Occipital lobe (tissue), 2 donors: Measurements from ENCODE around the gene PCDH9. TPM values are rescaled to one million over a fixed set of nuclear protein-coding genes. Genes with fewer than 3 reads are reported as not detected.

Experiments
- DNase-seq: peaks from one replicate; lab custom pipeline; 2025; lab: John Stamatoyannopoulos, UW
- total RNA-seq: library from RNA; depleted of rRNA; stranded (reverse); fragments of >200 nt; gene quantifications from one replicate; pipeline ENCODE4 v1.2.3, GENCODE V29; 2014

Gene PCDH9
- total RNA-seq, 1 donor from 2014 or later, result 113 TPM

- DNase-seq, result no peak
Observed at GRCh38 chr13:66534561-66534960, 695.6 kb downstream of the PCDH9 start.

- DNase-seq, result no peak
Observed at GRCh38 chr13:66532845-66533244, 697.3 kb downstream of the PCDH9 start.

GRCh38 chr13:66532146-66532545 lies 698.0 kb downstream of the PCDH9 start:
- no peak for DNase-seq

- no peak for DNase-seq
Observed at GRCh38 chr13:66530686-66531085, 699.5 kb downstream of the PCDH9 start.

- no peak for DNase-seq
Observed at GRCh38 chr13:66530158-66530557, 700.0 kb downstream of the PCDH9 start.

GRCh38 chr13:66528944-66529576 lies 701.1 kb downstream of the PCDH9 start:
- no peak for DNase-seq

GRCh38 chr13:66528180-66528579 lies 702.0 kb downstream of the PCDH9 start:
- no peak for DNase-seq

- DNase-seq, result no peak
Observed at GRCh38 chr13:66520511-66521355, 709.4 kb downstream of the PCDH9 start.

DNA sequence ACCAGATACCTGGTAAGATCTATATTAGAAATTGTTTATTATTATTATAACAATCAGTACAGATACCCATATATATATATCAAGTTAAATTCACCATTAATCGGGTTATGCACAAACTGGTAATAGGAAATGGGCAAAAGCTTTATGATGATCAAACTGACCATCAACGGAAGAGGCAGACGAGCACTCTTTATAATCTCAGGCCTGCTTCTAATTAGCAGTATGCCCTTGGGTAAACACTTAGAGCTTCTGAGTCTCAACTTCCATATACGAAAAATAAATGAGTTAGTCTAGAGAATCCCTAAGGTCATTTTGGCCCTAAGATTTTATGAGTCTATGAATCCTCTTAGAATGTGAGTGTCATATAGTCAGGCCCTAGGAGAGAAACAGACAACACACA lies 710.9 kb downstream of the PCDH9 start:
- no peak for DNase-seq

GRCh38 chr13:66518068-66518467 lies 712.1 kb downstream of the PCDH9 start:
- no peak for DNase-seq

DNA sequence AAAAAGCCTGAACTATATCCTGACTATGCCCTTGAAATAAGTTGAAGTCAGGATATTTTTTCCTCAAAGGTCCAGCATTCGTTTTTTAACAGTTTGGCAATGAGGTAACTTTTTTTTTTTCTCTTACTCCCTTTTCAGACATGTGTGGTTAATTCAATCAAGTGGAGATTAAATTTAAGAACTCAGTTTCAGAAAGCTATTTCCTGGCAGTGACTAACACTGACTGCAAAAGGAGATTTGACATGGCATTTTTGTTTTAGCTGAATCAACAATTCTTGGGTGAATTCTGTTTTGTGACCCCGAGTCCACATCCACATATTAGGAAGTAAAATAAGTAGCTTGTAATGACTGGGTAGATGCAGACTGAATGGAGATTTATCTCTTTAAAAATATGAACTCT lies 716.4 kb downstream of the PCDH9 start:
- DNase-seq, result no peak

DNA sequence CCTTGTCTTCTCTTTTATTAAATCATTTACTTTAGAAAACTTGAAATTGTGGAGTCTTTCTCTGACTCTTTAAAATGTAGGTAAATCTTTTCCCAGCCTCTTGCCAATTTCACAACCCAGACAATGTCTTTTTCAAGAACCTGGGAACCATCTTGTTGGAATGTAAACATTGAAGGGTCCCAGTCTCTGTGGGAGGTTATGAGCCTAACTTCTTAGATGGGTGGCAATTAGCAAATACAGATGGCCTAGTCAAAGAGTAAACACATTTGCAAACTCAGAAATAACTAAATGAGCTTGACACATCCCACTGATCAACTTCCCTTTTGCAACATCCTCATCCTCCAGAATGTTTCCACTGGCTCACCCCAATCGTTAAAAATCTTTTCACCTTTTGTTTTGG lies 721.0 kb downstream of the PCDH9 start:
- DNase-seq, result no peak

DNA sequence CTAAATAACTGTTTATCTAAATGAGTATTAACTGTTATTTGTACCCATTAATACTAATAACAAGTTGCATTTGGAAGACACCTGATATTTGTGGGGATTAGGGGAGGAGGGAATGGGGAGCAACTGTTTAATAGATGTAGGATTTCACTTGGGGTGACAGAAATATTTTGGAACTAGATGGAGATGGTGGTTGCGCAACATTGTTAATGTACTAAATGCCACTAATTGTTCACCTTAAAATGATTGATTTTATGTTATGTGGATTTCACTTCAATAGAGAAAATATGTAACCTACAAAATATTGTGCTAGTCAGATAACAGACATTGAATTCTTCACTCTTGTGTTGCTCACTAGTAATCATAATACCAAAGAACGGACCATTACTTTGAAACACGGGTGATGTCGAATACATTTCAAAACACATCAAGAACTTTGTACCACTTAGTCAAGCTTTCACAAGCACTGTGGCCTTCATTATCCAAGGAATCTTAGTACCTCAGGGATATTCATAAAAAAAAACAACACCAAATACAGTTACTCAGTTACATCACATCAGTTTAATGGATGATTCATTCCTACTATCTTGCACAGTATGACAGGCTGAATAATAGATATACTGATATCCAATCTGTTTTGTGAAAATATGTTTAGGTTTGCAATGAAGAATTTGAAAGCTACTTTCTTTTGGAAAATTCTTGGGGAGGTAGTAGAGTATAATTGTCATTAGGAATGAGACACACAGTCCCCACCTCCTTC lies 721.8 kb downstream of the PCDH9 start:
- DNase-seq, result no peak

DNA sequence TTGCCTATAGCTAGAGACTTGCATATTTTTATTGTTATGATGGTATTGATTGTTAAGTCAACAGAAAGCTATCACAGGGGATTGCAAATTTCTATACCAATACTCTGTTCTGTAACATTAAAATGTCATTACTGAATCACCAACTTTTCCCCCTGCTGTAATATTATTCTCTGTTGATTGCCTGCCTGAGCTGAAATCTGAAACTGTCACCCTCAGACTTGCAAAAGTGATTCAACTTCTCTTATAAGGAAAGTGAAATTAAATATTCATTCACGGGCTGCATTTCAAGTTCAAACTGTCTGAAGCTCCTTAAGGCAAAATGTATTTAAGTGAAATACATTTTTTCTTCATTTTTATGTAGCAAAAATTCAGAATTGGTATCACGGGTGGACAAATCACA lies 723.2 kb downstream of the PCDH9 start:
- DNase-seq, result no peak

DNA sequence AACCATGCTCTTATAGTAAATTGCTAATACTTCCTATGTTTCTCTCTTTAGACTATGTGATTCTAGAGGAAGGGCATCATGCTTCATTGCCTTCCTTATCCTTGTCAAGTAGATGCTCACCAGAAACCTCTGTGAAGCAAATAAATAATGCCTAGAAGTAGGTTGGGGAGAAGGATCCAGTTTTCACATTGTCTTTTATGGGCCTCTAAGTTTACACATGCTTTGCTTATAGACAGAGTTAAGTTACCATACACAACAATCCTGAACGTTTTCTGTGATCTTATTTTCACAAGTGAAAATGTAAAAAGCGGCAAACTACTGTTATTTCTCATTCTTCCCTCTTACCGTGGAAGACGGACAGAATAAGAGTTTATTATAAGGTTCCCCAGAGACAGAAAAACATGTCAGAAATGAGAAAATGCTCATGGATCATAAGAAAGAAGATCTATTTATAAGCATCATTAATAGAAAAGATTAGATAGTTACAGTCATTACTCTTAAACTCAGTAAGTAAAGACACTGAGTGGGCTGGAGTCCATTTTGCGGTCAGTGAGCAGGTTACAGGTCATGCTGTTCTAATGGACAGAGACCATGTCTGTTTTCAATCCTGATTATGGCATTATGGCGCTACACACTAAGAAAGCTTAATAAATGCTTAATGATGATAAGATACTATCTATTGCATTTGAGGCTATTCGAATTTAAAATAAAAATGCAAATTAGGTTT lies 723.9 kb downstream of the PCDH9 start:
- no peak for DNase-seq

GRCh38 chr13:66503890-66504289 lies 726.2 kb downstream of the PCDH9 start:
- no peak for DNase-seq

GRCh38 chr13:66501181-66501580 lies 729.0 kb downstream of the PCDH9 start:
- no peak for DNase-seq

DNA sequence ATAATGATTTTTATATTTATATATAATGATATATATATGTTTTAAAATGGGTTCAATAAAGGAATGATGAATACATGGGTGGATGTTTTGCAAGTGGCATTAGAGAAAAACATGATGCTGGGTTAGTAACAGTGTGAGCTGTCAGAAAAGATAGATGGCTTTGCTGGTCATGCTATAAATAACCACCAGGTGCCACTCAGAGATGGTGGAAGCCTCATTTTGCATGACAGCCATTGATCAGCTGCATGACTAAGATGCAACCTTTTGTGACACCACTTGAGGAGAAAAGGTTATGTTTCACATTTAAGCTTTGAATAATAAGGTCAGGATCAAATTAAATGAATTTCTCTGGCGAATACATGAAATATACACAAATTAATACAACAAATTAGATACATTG lies 737.7 kb downstream of the PCDH9 start:
- DNase-seq, result no peak

GRCh38 chr13:66491251-66491650 lies 738.9 kb downstream of the PCDH9 start:
- DNase-seq, result no peak

DNA sequence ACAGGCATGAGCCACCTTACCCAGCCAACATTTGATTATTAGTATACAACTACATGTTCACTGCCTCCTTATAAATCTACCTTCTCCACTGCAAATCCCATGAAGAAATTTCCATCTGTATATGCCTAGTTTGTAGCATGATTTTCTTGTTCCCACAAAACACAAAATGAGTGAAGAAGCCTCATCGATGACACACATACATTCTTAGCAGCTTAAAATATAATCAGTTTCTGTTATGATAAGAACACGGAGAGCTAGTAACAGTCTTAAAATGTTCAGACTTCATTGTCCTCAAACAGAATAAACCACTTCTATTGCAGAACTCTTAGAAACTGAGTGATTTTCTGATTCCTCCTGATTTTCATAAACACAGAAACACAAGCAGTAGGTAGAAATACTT lies 740.5 kb downstream of the PCDH9 start:
- DNase-seq, result no peak

DNA sequence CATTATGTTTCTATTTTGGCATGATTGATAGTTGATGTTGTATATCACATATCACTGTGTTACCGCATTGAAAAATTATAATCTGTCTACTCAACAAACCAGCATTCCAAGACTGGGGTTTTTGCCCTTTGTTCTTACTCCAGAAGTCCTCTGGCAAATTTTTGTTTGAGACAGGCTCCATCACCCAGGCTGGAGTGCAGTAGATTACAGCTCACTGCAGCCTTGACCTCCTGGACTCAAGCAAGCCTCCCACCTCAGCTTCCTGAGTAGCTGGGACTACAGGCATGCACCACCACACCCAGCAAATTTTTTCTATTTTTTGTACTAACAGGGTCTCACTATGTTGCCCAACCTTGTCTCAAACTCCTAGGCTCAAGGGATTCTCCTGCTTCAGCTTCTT lies 741.0 kb downstream of the PCDH9 start:
- no peak for DNase-seq

DNA sequence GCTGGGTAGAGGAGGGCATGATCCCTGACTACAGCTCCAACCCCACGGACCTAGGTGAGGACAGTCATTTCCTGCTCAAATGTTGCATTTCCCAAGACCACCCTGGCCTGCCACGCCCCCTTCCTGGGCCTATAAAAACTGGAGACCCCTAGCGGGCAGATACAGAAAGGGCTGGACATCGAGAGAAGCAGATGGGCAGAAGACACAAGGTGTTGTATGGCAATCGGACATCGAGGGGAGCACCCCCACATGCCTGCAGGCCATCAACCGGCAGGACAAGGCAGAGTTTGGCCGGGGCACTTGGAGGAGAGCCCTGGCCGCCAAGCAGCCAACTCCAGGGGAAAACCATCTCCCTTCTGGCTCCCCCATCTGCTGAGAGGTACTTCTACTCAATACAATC lies 746.4 kb downstream of the PCDH9 start:
- no peak for DNase-seq
